Sigmoid colon (tissue), 7 donors: ENCODE results near the gene MAST4. TPM values are rescaled to one million over a fixed set of nuclear protein-coding genes. Genes with fewer than 3 reads are reported as not detected.

Experiments
- DNase-seq: peaks from one replicate; pipeline ENCODE4 v3.0.0-alpha.2; 2019
- H3K27ac ChIP-seq, 4 donors: fragments of 200-600 bp; sonication (generic); one replicate each; pipeline ENCODE4 v1.5.1; 2016 to 2019; ENCODE audit warnings: mild to moderate bottlenecking in 1 of 4
- H3K27me3 ChIP-seq, 3 donors: fragments of 200-600 bp; sonication (generic); one replicate each; pipeline ENCODE4 v1.5.1; 2019; ENCODE audit warnings: mild to moderate bottlenecking in 1 of 3
- H3K36me3 ChIP-seq, 4 donors: fragments of 200-600 bp; sonication (generic); one replicate each; pipeline ENCODE4 v1.5.1; 2016 to 2019
- H3K4me1 ChIP-seq, 4 donors: fragments of 200-600 bp; sonication (generic); one replicate each; pipeline ENCODE4 v1.5.1; 2017 to 2019
- H3K4me3 ChIP-seq, 4 donors: fragments of 200-600 bp; sonication (generic); one replicate each; pipeline ENCODE4 v1.5.1; 2017 to 2019; ENCODE audit warnings: mild to moderate bottlenecking in 2 of 4, moderate library complexity in 1 of 4
- H3K9me3 ChIP-seq, 4 donors: fragments of 200-600 bp in 3 of 4; sonication (generic) in 3 of 4; one replicate each; pipeline versions ENCODE4 v1.5.1 to v1.6.1; 2013 to 2019
- EP300 ChIP-seq, 4 donors: sonication (generic); formaldehyde crosslinking; IDR thresholded peaks; one replicate each; pipeline ENCODE4 v1.6.1; 2017; ENCODE audit warnings: antibody characterized with exemption in 4 of 4
- POLR2A ChIP-seq, 2 donors: fragments of 450-650 bp; IDR thresholded peaks; one replicate each; pipeline ENCODE4 v1.6.1; 2016; ENCODE audit warnings: antibody characterized with exemption in 2 of 2, mild to moderate bottlenecking in 2 of 2, moderate library complexity in 2 of 2
- POLR2AphosphoS5 ChIP-seq, 4 donors: sonication (generic); formaldehyde crosslinking; IDR thresholded peaks; one replicate each; pipeline ENCODE4 v1.6.1; 2017; ENCODE audit warnings: antibody characterized with exemption in 4 of 4
- WGBS, 2 donors: extraction: QIAGEN DNeasy Blood & Tissue Kit; methylation state at CpG; one replicate each; pipeline ENCODE4 v1.1.7; 2013; 5-methylcytosine and 5-hydroxymethylcytosine counted together
- intact Hi-C: fragments of 100-400 bp; cut with DNase I; formaldehyde crosslinking; loops from one replicate; pipeline ENCODE4 v1.15.1; 2023
- polyA plus RNA-seq, 3 donors: library from polyadenylated mRNA; stranded (reverse); fragments of 200-250 nt; gene quantifications; one replicate each; pipeline ENCODE4 v1.2.3, GENCODE V29; 2013
- total RNA-seq, 4 donors: library from RNA; depleted of rRNA; stranded (reverse); fragments of >200 nt; gene quantifications; one replicate each; pipeline ENCODE4 v1.1.0, GENCODE V29; 2016
- TF ChIP-seq, protein P1 (sequence below), 4 experiments: fragments of 450-650 bp in 3 of 4; fragments of 200-600 bp in 1 of 4; IDR thresholded peaks; one replicate each; pipeline ENCODE4 v1.5.1; 2016 to 2019; ENCODE audit warnings: antibody characterized with exemption in 4 of 4, mild to moderate bottlenecking in 3 of 4, moderate library complexity in 2 of 4
- donor health status: healthy with polysubstance abuse.
- donor health status: Bipolar disorder and iron deficiency.
- donor health status: healthy.

The MAST4 gene
- total and polyA plus RNA-seq, 7 donors, result 1.6 to 30.7 (median 15.7) TPM

DNA sequence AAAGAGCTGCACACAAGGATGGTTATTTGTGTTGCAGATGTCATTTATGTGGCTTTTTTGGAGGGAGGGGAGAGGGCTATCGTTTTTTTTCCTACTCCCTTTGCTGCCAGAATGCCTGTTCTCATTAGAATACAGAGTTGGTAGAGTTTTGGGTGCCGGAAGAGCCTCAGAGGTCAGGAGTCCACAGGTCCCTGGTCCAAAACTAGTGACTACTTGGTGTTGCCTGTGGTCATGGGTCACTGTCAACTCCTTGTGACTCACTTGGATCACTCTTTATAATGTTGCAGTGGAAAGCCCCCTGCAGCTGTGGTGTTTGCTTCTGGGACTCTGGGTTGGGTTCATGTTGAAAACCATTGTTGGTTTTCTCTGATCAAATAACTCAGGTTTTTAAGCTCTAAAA lies 131.4 kb downstream of the MAST4 start:
- no peaks in the 10 kb centered on the region for H3K27me3 ChIP-seq
- intact Hi-C loops, result no loop called here
- H3K9me3 ChIP-seq, result no peaks in the 10 kb centered on the region
- no peaks in the 10 kb centered on the region for H3K4me1 ChIP-seq
- no peak overlapping the region for H3K27ac ChIP-seq
- TF ChIP-seq, protein P1, sequence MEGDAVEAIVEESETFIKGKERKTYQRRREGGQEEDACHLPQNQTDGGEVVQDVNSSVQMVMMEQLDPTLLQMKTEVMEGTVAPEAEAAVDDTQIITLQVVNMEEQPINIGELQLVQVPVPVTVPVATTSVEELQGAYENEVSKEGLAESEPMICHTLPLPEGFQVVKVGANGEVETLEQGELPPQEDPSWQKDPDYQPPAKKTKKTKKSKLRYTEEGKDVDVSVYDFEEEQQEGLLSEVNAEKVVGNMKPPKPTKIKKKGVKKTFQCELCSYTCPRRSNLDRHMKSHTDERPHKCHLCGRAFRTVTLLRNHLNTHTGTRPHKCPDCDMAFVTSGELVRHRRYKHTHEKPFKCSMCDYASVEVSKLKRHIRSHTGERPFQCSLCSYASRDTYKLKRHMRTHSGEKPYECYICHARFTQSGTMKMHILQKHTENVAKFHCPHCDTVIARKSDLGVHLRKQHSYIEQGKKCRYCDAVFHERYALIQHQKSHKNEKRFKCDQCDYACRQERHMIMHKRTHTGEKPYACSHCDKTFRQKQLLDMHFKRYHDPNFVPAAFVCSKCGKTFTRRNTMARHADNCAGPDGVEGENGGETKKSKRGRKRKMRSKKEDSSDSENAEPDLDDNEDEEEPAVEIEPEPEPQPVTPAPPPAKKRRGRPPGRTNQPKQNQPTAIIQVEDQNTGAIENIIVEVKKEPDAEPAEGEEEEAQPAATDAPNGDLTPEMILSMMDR (IDR thresholded peaks at IDR 0.05), result no peak
- TF ChIP-seq POLR2A (IDR thresholded peaks at IDR 0.05), result no peak
- 59 to 83% methylated on average over 2 of the region's 2 CpGs for WGBS, 2 donors
- H3K36me3 ChIP-seq, result no peaks in the 10 kb centered on the region
- no peak overlapping the region for H3K4me3 ChIP-seq
- DNase-seq, result no peak

- 94 to 97% methylated on average over 1 of the region's 1 CpG for WGBS, 2 donors
- no peak for DNase-seq
- no peaks in the 10 kb centered on the region for H3K4me1 ChIP-seq
- H3K36me3 ChIP-seq, result no peaks in the 10 kb centered on the region
- no peaks in the 10 kb centered on the region for H3K27me3 ChIP-seq
- no peak overlapping the region for H3K27ac ChIP-seq
- TF ChIP-seq EP300 (IDR thresholded peaks at IDR 0.05) (no peak), POLR2A (IDR thresholded peaks at IDR 0.05) (no peak), POLR2AphosphoS5 (IDR thresholded peaks at IDR 0.05) (no peak)
- TF ChIP-seq, protein P1 (IDR thresholded peaks at IDR 0.05), result no peak
- no peaks in the 10 kb centered on the region for H3K9me3 ChIP-seq
- H3K4me3 ChIP-seq, result no peak overlapping the region
- intact Hi-C loops, result no loop called here
Observed at GRCh38 chr5:66728049-66728448, 131.9 kb downstream of the MAST4 start.

DNA sequence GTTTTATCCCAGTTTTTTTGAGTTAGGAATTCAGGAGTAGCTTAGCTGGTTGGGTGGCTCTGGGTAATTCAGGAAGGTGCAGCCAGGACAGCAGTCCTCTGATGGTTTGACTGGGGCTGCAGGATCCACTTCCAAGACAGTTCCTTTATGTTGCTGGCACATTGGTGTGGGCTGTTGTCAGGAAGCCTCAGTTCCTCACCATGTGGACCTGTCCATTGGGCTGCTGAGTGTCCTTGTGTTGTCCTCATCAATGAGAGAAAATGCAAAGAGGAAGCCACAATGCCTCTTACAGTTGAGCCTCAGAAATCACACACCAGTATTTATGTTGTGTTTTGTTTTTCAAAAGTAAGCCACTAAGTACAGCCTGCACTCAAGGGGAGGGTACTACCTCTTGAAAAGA lies 140.9 kb downstream of the MAST4 start:
- no peak for DNase-seq
- intact Hi-C loops, result no loop called here
- no peaks in the 10 kb centered on the region for H3K9me3 ChIP-seq
- H3K27ac ChIP-seq, result no peak overlapping the region
- no peaks in the 10 kb centered on the region for H3K27me3 ChIP-seq
- no peaks in the 10 kb centered on the region for H3K36me3 ChIP-seq
- no peaks in the 10 kb centered on the region for H3K4me1 ChIP-seq
- no peak for TF ChIP-seq POLR2AphosphoS5 (IDR thresholded peaks at IDR 0.05)
- no peak for TF ChIP-seq POLR2A (IDR thresholded peaks at IDR 0.05)
- TF ChIP-seq, protein P1 (IDR thresholded peaks at IDR 0.05), result no peak
- no peak for TF ChIP-seq EP300 (IDR thresholded peaks at IDR 0.05)
- no peak overlapping the region for H3K4me3 ChIP-seq

GRCh38 chr5:66738136-66738535 lies 141.9 kb downstream of the MAST4 start:
- Histone ChIP-seq H3K9me3 (no peaks in the 10 kb centered on the region), H3K36me3 (no peaks in the 10 kb centered on the region), H3K4me1 (no peaks in the 10 kb centered on the region), H3K27me3 (no peaks in the 10 kb centered on the region), H3K27ac (no peak overlapping the region), H3K4me3 (no peak overlapping the region)
- DNase-seq, result no peak
- TF ChIP-seq, protein P1 (IDR thresholded peaks at IDR 0.05), result no peak
- TF ChIP-seq POLR2AphosphoS5 (IDR thresholded peaks at IDR 0.05), result no peak
- TF ChIP-seq POLR2A (IDR thresholded peaks at IDR 0.05), result no peak
- TF ChIP-seq EP300 (IDR thresholded peaks at IDR 0.05), result no peak
- 74 to 93% methylated on average over 1 of the region's 1 CpG for WGBS, 2 donors
- intact Hi-C loops, result no loop called here

DNA sequence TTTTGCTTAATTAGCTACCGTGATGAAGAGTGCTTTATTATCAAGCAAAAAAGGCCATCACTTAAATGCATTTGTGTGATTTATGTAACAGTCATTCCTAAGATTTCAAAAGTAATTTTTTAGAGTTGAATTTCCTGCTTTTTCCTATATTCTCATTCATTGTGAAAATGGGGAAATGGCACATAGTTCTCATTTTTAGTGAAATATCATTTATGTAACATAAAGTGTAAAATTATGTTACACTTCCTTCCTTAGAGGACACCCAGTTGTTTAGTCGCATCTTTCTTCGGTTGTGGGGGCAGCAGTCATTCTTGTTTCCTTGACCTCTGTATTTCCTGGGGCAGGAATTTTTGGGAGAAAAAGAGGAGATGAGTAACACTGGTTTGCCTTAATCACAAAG lies 142.8 kb downstream of the MAST4 start:
- Histone ChIP-seq H3K27ac (no peak overlapping the region), H3K4me3 (no peak overlapping the region), H3K27me3 (no peaks in the 10 kb centered on the region), H3K36me3 (no peaks in the 10 kb centered on the region), H3K9me3 (no peaks in the 10 kb centered on the region), H3K4me1 (no peaks in the 10 kb centered on the region)
- WGBS, 2 donors, result 87 to 91% methylated on average over 3 of the region's 3 CpGs
- TF ChIP-seq POLR2AphosphoS5 (IDR thresholded peaks at IDR 0.05) (no peak), EP300 (IDR thresholded peaks at IDR 0.05) (no peak), POLR2A (IDR thresholded peaks at IDR 0.05) (no peak)
- TF ChIP-seq, protein P1 (IDR thresholded peaks at IDR 0.05), result no peak
- intact Hi-C loops, result no loop called here
- DNase-seq, result no peak
